Activated CD4-positive, alpha-beta T cell treated with anti-CD3 and anti-CD28 coated beads for 36 hours (primary cell): Measurements from ENCODE around the gene GAPDHS. TPM values are rescaled to one million over a fixed set of nuclear protein-coding genes. Genes with fewer than 3 reads are reported as not detected.

Experiments used
- ATAC-seq: fragments of 200-7000 bp; cut with Tn5 transposase; one replicate; pipeline ENCODE4 v1.10.0; 2021; ENCODE audit warnings: mild to moderate bottlenecking, moderate library complexity
- CTCF ChIA-PET: fragments of 350-600 bp; sonication (Branson Sonifier 250); formaldehyde crosslinking; loops from one replicate; lab custom pipeline; 2021; ENCODE audit warnings: antibody characterized with exemption; lab: Charles Lee
- POLR2A ChIA-PET: fragments of 350-600 bp; sonication (Branson Sonifier 250); formaldehyde crosslinking; loops from one replicate; lab custom pipeline; 2021; ENCODE audit warnings: antibody characterized with exemption, inconsistent platforms; lab: Charles Lee
- DNase-seq: peaks from one replicate; pipeline ENCODE4 v3.0.0-alpha.2; 2020
- H3K27ac Mint-ChIP-seq: one replicate; pipeline ENCODE4 v1.8.0; 2021; ENCODE audit warnings: mixed read lengths
- H3K27me3 Mint-ChIP-seq: one replicate; pipeline ENCODE4 v1.8.0; 2021; ENCODE audit warnings: mixed read lengths
- H3K36me3 Mint-ChIP-seq: one replicate; pipeline ENCODE4 v1.8.0; 2021; ENCODE audit warnings: low read depth, mixed read lengths
- H3K4me1 Mint-ChIP-seq: one replicate; pipeline ENCODE4 v1.8.0; 2021; ENCODE audit warnings: mixed read lengths
- H3K4me3 Mint-ChIP-seq: one replicate; pipeline ENCODE4 v1.8.0; 2021; ENCODE audit warnings: mild to moderate bottlenecking, moderate library complexity, mixed read lengths
- H3K9me3 Mint-ChIP-seq: one replicate; pipeline ENCODE4 v1.8.0; 2021; ENCODE audit warnings: low read depth, mixed read lengths
- intact Hi-C, 2 experiments: fragments of 100-400 bp; cut with DNase I in 1 of 2; cut with micrococcal nuclease in 1 of 2; formaldehyde crosslinking; loops; one replicate each; pipeline versions ENCODE4 v1.14.2 to v1.15.1; 2022 to 2024; cut with DNase I, micrococcal nuclease
- total RNA-seq, 2 experiments: library from RNA; stranded (reverse); gene quantifications; one replicate each; pipeline ENCODE4 v1.2.3, GENCODE V29; 2021

Gene GAPDHS
- total RNA-seq, 2 experiments from 2014 or later: not detected

- H3K4me3 Mint-ChIP-seq: no peak overlapping the region
- intact Hi-C loops: no loop called here
- ATAC-seq (no peak), DNase-seq (no peak)
- H3K27me3 Mint-ChIP-seq: no peaks in the 10 kb centered on the region
- POLR2A ChIA-PET: no interaction called here
- H3K9me3 Mint-ChIP-seq: no peaks in the 10 kb centered on the region
- CTCF ChIA-PET: no interaction called here
- H3K27ac Mint-ChIP-seq: no peak overlapping the region
- peaks cover 21% of the 10 kb centered on the region for H3K36me3 Mint-ChIP-seq
- peaks cover 21% of the 10 kb centered on the region for H3K4me1 Mint-ChIP-seq
Measured at GRCh38 chr19:35542209-35542608, 9.0 kb downstream of the GAPDHS start.

- Mint-ChIP-seq H3K27me3 (no peaks in the 10 kb centered on the region), H3K36me3 (peaks cover 23% of the 10 kb centered on the region), H3K4me1 (peaks cover 26% of the 10 kb centered on the region), H3K4me3 (peak overlapping the region; percentile 92), H3K9me3 (no peaks in the 10 kb centered on the region), H3K27ac (no peak overlapping the region)
- ATAC-seq (no peak), DNase-seq (no peak)
- ChIA-PET POLR2A (no interaction called here), CTCF (no interaction called here)
- intact Hi-C loops: loop anchor here in 1 of 2 experiments (2.0 kb wide), 2 partner anchors 33 to 275 kb away; partner anchors contain the start of gene USF2
Measured at GRCh38 chr19:35543280-35544109, 10.2 kb downstream of the GAPDHS start.

DNA sequence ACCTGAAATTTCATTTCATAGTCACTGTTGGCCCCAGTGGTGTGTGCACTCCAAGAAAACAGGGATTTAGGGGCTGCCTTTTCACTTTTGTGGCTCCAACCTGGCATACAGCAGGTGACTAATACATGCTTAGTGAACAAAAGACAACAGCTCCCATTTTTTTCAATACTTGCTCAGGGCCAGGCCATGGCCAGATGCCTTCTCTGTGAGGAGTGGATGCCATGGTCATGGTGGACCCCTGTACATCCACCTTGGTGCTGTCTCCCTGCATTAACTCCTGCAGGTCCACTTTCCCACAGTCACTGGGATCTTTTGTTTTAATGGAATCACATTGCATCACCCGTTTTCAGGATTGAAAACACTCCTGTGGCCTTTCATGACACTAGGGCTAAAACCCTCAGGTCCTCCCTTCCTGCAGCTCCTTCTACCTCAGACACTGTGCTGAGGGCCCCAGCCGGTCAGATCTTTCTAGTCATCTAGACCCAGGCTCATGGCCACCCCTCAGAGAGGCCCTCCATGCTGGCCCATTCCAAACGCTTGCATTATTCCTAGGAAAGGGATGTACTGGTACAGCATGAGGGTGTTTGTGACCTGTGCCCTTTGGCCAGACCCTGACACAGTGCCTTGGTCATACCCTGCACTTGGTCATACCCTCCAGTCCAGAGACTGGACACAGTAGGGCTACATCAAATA is 11.0 kb downstream of the GAPDHS start:
- Mint-ChIP-seq H3K9me3 (no peaks in the 10 kb centered on the region), H3K4me3 (peak overlapping the region; percentile 92), H3K27me3 (no peaks in the 10 kb centered on the region), H3K4me1 (peaks cover 33% of the 10 kb centered on the region), H3K27ac (peak overlapping the region; percentile 89), H3K36me3 (peaks cover 27% of the 10 kb centered on the region)
- POLR2A ChIA-PET: no interaction called here
- no peak for DNase-seq
- CTCF ChIA-PET: interaction anchor here (0.7 to 1.3 kb wide), 2 partner anchors 14 to 197 kb away, joined by 3 to 4 read pairs; partner anchors contain the start of gene FFAR1
- intact Hi-C loops: loop anchor here in 1 of 2 experiments (2.0 kb wide), 2 partner anchors 33 to 275 kb away; partner anchors contain the start of gene USF2
- ATAC-seq: no peak

DNA sequence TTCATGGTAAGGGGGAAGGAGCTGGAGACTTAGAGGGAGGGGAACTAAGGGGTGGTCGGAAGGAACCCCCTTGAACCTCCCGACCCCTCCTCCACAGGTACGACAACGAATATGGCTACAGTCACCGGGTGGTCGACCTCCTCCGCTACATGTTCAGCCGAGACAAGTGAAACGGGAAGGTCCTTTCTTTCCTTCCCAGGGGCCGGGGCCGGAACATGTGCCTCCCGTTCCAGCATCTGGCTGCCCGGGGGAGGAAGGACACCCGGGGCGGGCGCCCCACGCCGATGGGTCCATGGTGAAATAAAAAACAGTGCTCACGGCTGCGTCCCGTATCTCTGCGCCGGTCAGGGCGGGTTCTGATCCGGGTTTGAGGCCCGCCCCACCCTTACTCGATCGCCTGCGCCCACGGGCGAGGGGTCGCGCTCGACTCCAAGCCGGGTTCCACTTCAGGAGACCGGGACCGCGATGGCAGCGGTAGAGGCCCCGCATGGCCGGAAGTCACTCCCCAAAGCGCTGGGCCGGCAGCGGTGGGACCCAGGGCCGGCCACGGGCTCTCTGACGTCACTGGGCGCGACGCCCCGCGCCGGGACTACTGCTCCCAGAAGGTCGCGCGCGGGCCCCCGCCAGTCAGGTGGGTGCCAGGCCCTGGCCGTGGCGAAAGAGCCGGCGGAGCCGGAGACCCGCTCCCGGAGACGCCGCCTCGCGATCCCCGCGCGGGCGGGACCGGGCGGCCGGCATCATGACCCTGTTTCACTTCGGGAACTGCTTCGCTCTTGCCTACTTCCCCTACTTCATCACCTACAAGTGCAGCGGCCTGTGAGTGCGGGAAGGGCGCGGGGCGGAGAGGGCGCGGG is 12.0 kb downstream of the GAPDHS start, which contains the start of gene TMEM147:
Gene TMEM147, plus strand, starts transcription at position 626 of the 854 bp plus-strand sequence. Its CDS starts 114 bp downstream, at position 740.
- peak within 1 kb of the TSS; percentile 92 for H3K4me3 Mint-ChIP-seq
- POLR2A ChIA-PET: no interaction called here

GRCh38 chr19:35545855-35546381 is 12.7 kb downstream of the GAPDHS start:
- H3K36me3 Mint-ChIP-seq: peaks cover 31% of the 10 kb centered on the region
- peak overlapping the region; percentile 92 for H3K4me3 Mint-ChIP-seq
- POLR2A ChIA-PET: no interaction called here
- CTCF ChIA-PET: no interaction called here
- DNase-seq (peak; percentile 82), ATAC-seq (peak; percentile 82)
- peaks cover 35% of the 10 kb centered on the region for H3K4me1 Mint-ChIP-seq
- no peaks in the 10 kb centered on the region for H3K9me3 Mint-ChIP-seq
- H3K27ac Mint-ChIP-seq: peak overlapping the region; percentile 91
- intact Hi-C loops: loop anchor here (1.0 to 5.0 kb wide), 18 partner anchors 35 to 405 kb away; partner anchors contain the start of genes FFAR1 (in 2 of the 2), COX6B1 (in 1 of the 2), ETV2 (in 1 of the 2) and HAUS5 (in 1 of the 2)
- no peaks in the 10 kb centered on the region for H3K27me3 Mint-ChIP-seq

More for the DNA sequence above, 12.0 kb downstream of the GAPDHS start, which contains the start of gene TMEM147:
- DNase-seq (peak; percentile 93), ATAC-seq (peak; percentile 77)
- intact Hi-C loops: loop anchor here (1.0 to 5.0 kb wide), 12 partner anchors 34 to 387 kb away; partner anchors contain the start of genes ETV2 (in 1 of the 2), FFAR1 (in 1 of the 2), HAUS5 (in 1 of the 2) and RBM42 (in 1 of the 2)
- H3K27ac Mint-ChIP-seq: peak within 1 kb of the TSS; percentile 91
- no peaks in the 10 kb centered on the region for H3K27me3 Mint-ChIP-seq
- CTCF ChIA-PET: interaction anchor here (0.7 to 1.3 kb wide), 2 partner anchors 15 to 198 kb away, joined by 3 to 4 read pairs; partner anchors contain the start of gene FFAR1
- peaks cover 35% of the 10 kb centered on the region for H3K4me1 Mint-ChIP-seq
- H3K9me3 Mint-ChIP-seq: no peaks in the 10 kb centered on the region
- peaks cover 27% of the 10 kb centered on the region for H3K36me3 Mint-ChIP-seq

DNA sequence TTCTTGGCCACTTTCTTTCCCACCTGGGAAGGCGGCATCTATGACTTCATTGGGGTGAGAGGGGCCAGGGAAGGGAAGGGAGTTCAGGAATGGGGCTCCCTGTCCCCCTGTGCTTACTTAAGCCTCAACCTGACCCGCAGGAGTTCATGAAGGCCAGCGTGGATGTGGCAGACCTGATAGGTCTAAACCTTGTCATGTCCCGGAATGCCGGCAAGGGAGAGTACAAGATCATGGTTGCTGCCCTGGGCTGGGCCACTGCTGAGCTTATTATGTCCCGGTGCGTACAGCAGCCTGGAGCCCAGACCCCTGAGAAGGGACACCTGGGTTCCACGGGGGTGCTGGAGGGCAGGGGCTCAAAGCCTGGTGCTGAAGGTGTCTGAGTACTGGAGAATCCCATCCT is 13.3 kb downstream of the GAPDHS start:
- Mint-ChIP-seq H3K4me3 (peak overlapping the region; percentile 92), H3K27me3 (no peaks in the 10 kb centered on the region), H3K4me1 (peaks cover 35% of the 10 kb centered on the region), H3K9me3 (no peaks in the 10 kb centered on the region), H3K36me3 (peaks cover 32% of the 10 kb centered on the region), H3K27ac (peak overlapping the region; percentile 91)
- ATAC-seq: no peak
- intact Hi-C loops: loop anchor here (1.0 to 5.0 kb wide), 12 partner anchors 81 to 405 kb away; partner anchors contain the start of genes FFAR1 (in 2 of the 2), COX6B1 (in 1 of the 2), ETV2 (in 1 of the 2) and RBM42 (in 1 of the 2)
- CTCF ChIA-PET: interaction anchor here (0.5 kb wide), 1 partner anchor 79 kb away, joined by 3 read pairs; no protein-coding TSS in a partner anchor
- no peak for DNase-seq
- POLR2A ChIA-PET: no interaction called here

GRCh38 chr19:35549174-35549788 is 16.0 kb downstream of the GAPDHS start:
- Mint-ChIP-seq H3K27me3 (no peaks in the 10 kb centered on the region), H3K4me3 (no peak overlapping the region), H3K9me3 (no peaks in the 10 kb centered on the region), H3K36me3 (peaks cover 29% of the 10 kb centered on the region), H3K4me1 (peaks cover 32% of the 10 kb centered on the region), H3K27ac (no peak overlapping the region)
- ATAC-seq (no peak), DNase-seq (peak; percentile 75)
- POLR2A ChIA-PET: no interaction called here
- intact Hi-C loops: loop anchor here (1.0 to 5.0 kb wide), 8 partner anchors 43 to 383 kb away; partner anchors contain the start of genes ETV2 (in 1 of the 2), FFAR1 (in 1 of the 2), HAUS5 (in 1 of the 2) and RBM42 (in 1 of the 2)
- CTCF ChIA-PET: interaction anchor here (0.6 to 3.3 kb wide), 16 partner anchors 9 to 191 kb away, joined by 3 to 20 read pairs (median 4); partner anchors contain the start of genes FFAR3 and HAUS5

DNA sequence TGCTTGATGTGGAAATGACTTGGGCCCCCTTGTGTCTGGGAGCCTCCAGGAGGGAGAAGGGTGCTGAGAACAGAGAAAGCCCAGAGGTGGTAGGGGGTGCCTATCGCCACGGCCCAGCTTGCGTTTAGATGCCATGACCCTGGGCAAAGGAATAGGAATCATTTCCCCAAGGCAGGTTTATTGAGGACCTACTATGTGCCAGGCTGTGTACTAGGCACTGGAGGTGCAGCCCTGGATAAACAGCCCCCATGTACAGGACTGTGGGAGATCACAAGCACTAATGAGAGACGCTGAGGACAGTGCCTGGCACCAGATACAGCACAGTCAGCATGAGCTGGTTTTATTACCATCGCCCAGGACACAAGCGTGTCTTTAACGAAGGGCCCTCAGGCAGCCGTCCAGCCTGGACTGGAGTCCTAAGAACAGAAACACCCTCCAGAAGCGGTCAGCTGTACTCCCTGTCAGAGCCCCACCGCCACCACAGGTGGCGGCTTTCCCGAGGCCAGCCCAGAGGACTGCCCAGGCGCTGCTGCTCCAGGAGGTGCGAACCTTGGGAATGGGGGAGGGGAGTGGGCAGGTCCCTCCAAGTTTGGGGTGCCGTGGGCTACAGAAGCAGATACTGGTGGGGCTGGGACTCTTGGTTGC is 16.7 kb downstream of the GAPDHS start:
- Mint-ChIP-seq H3K27me3 (no peaks in the 10 kb centered on the region), H3K4me3 (no peak overlapping the region), H3K27ac (no peak overlapping the region), H3K36me3 (peaks cover 25% of the 10 kb centered on the region), H3K4me1 (peaks cover 26% of the 10 kb centered on the region), H3K9me3 (no peaks in the 10 kb centered on the region)
- ChIA-PET POLR2A (no interaction called here), CTCF (interaction anchor here (0.6 to 3.3 kb wide), 6 partner anchors 9 to 359 kb away, joined by 3 to 20 read pairs (median 4); no protein-coding TSS in a partner anchor)
- intact Hi-C loops: loop anchor here (1.0 to 5.0 kb wide), 8 partner anchors 42 to 382 kb away; partner anchors contain the start of genes ETV2 (in 1 of the 2), FFAR1 (in 1 of the 2), HAUS5 (in 1 of the 2) and RBM42 (in 1 of the 2)
- ATAC-seq (no peak), DNase-seq (no peak)

GRCh38 chr19:35551091-35551810 is 18.0 kb downstream of the GAPDHS start:
- ATAC-seq (no peak), DNase-seq (no peak)
- CTCF ChIA-PET: interaction anchor here (0.6 to 1.1 kb wide), 3 partner anchors 40 to 61 kb away, joined by 3 to 5 read pairs (median 4); partner anchors contain the start of gene HAUS5
- H3K36me3 Mint-ChIP-seq: peaks cover 24% of the 10 kb centered on the region
- intact Hi-C loops: no loop called here
- peaks cover 23% of the 10 kb centered on the region for H3K4me1 Mint-ChIP-seq
- POLR2A ChIA-PET: interaction anchor here (0.5 kb wide), 1 partner anchor 478 kb away, joined by 3 read pairs; no protein-coding TSS in a partner anchor
- H3K27ac Mint-ChIP-seq: no peak overlapping the region
- H3K4me3 Mint-ChIP-seq: no peak overlapping the region
- H3K9me3 Mint-ChIP-seq: no peaks in the 10 kb centered on the region
- no peaks in the 10 kb centered on the region for H3K27me3 Mint-ChIP-seq
